HG03039 (cell line): Measurements from ENCODE around the gene ZNF600.
A peak's percentile ranks its signal among the peaks of the same experiment; 100 is the strongest.
"Not testable (repeated sequence)": the region's sequence is repeated elsewhere in the genome, so short reads cannot be mapped to it uniquely, and the experiment has no call there.

Source experiments
- ATAC-seq: cut with Tn5 transposase; IDR thresholded peaks from one replicate; pipeline ENCODE4 v1.9.1; 2021; ENCODE audit warnings: mild to moderate bottlenecking, moderate library complexity; ENCODE audit not compliant: unreplicated experiment

ZNF600 gene

DNA sequence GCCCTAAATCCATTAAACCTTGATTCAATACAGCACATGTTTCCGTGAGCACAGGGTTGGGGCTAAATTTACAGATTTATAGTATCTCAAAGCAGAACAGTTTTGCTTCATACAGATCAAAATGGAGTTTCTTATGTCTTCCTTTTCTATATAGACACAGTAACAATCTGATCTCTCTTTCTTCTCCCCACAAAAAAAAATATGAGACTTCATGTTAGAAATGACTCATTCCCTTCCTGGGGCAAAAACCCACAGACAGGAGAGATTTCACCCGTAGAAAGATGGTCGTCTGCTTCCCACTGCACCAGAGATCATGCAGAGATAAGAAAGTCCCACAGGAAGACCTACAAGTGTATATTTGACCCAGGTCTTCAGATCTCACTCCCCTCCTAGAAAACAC is 44.1 kb downstream of the ZNF600 start:
- no peak for ATAC-seq

GRCh38 chr19:52741951-52742485 is 44.6 kb downstream of the ZNF600 start:
- no peak for ATAC-seq

DNA sequence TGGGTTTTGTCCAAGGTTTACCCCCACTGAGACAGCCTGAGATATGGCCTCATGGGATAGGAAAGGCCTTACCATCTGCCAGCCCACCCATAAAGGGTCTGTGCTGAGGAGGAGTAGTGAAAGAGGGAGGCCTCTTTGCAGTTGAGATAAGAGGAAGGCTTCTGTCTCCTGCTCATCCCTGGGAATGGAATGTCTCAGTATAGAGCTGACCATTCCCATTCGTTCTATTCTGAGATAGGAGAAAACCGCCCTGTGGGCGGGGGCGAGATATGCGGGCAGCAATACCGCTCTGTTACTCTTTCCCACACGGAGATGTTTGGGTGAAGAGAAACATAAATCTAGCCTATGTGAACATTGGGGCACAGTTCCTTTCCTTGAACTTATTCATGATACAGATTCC is 45.2 kb downstream of the ZNF600 start:
- ATAC-seq = not testable (repeated sequence)

- ATAC-seq = no peak
Measured at GRCh38 chr19:52739576-52739975, 47.0 kb downstream of the ZNF600 start.

GRCh38 chr19:52735734-52736133 is 50.9 kb downstream of the ZNF600 start:
- no peak for ATAC-seq

GRCh38 chr19:52734893-52735661 is 51.5 kb downstream of the ZNF600 start, which contains the start of gene ZNF611:
Gene ZNF611 (minus strand): TSS chr19:52735044. CDS start chr19:52715894, 19,150 bp downstream.
- peak; percentile 74 for ATAC-seq

DNA sequence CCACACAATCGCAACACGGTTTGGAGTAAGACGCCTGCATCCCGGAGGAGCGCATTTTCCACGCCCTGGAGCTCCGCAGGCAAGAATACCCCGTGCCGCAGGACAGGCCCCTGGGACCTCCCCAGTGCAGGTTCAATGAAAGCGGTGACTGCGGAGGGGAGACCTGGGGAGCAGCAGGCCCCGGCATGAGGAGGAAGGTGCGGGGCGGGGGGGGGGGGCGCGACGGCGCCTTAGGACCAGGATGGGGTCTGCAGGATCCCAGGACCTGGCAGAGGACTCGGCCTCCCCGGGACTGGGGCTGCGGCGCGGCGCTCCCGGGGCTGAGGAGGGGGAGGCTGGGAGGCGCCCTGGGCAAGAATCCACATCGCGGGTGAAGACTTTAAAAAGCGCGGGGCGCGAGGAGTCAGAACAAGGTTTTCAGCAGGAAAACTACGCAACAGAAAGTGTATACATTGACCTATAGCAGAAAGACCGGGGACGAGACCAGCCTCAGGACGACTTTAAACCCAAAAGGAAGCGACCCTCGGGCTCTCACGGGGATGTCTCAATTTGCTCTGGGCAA is 52.2 kb downstream of the ZNF600 start:
- ATAC-seq = peak; percentile 14

DNA sequence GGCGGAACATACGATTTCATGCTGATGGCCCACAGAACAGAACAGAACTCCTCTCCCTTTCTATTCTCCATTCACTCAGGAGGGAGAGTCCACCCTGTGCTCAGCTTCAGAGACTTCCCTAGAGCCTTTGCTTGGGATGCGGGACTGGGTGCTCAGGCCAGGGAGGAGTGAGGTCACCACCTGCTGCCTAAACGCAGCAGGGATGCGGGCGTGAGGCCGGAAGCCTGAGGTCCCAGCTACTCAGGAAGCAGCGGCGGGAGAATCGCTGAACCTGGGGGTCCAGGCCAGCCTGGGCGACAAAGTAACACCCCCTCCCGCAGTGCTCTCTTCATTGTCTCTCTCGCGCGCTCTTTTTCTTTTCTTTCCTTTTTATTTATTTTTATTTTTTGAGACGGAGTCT is 60.5 kb downstream of the ZNF600 start:
- ATAC-seq = not testable (repeated sequence)

DNA sequence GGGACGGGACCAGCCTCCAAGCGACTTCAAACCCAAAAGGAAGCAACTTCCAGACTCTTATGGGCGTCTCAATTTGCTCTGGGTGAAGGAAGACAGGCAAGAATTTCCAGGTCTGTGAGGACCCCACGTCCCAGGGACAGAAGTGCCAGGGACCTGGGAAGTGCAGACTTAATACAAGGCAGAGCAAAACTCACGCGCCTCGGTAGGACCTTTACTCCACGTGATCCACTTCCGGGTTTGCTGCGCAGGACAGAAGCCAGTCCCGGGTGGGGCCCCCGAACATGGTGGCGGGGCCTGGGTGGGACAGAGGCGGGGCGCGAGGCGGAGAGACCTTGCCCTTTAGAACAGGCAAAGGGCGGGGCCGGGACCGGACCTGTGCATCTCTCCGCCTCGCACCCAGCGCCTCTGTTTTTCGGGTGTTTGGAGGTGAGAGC is 61.0 kb downstream of the ZNF600 start:
- ATAC-seq = no peak

GRCh38 chr19:52724701-52725514 is 61.7 kb downstream of the ZNF600 start:
- no peak for ATAC-seq

- ATAC-seq = not testable (repeated sequence)
Measured at GRCh38 chr19:52723907-52724598, 62.5 kb downstream of the ZNF600 start.

- ATAC-seq = no peak
Measured at GRCh38 chr19:52722062-52723003, 64.3 kb downstream of the ZNF600 start.

- ATAC-seq = not testable (repeated sequence)
Measured at GRCh38 chr19:52720541-52720940, 66.0 kb downstream of the ZNF600 start.

DNA sequence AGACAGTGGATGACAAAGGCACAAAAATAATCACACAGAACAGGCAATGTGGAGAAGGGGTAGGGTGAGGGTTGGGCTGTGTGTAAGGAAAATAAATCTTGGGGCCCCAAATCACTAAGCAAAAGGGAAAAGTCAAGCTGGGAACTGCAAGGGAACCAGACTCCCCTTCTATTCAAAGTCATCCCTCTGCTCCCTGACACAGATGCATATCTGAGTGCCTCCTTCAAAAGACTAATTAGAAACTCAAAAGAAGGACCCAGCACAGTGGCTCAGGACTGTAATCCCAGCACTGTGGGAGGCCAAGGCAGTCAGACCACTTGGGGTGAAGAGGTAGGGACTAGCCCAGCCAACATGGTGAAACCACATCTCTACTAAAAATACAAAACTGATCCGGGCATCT is 70.1 kb downstream of the ZNF600 start:
- no peak for ATAC-seq

DNA sequence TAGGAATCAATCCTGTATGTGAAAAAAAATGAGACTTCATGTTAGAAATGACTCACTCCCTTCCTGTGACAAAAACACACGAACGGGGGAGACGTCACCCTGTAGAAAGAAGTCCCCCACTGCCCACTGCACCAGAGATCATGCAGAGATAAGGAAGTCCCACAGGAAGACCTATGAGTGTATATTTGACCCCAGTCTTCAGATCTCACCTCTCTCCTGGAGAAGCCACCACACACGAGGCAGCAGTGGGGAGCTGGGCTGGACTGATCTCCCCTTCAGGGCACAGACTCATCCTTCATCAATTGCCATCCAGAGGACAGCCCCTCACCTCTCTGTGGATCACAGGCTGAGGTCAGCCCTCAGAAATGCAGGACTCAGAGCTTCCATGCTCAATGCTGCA is 70.7 kb downstream of the ZNF600 start:
- ATAC-seq = not testable (repeated sequence)

- ATAC-seq = not testable (repeated sequence)
Measured at GRCh38 chr19:52715330-52715729, 71.3 kb downstream of the ZNF600 start.
